K562 (cell line): ENCODE measurements around the gene CXCR5. TPM values are rescaled to one million over a fixed set of nuclear protein-coding genes. Genes with fewer than 3 reads are reported as not detected.
A peak's percentile ranks its signal among the peaks of the same experiment; 100 is the strongest.

ENCODE experiments used
- ATF3 ChIP-seq, 2 experiments: fragments of 450-650 bp in 1 of 2; sonication (generic) in 1 of 2; formaldehyde crosslinking in 1 of 2; IDR thresholded peaks in 1 of 2; conservative IDR thresholded peaks in 1 of 2; 2 replicates each; pipeline versions ENCODE4 v1.6.1 to v1.8.1; 2016 to 2023; ENCODE audit warnings: mild to moderate bottlenecking in 2 of 2, moderate library complexity in 2 of 2, inconsistent platforms in 1 of 2, missing genetic modification reagents in 1 of 2
- CCNT2 ChIP-seq: IDR thresholded peaks from 2 replicates; pipeline ENCODE4 v1.6.1; 2011; ENCODE audit warnings: borderline replicate concordance, low read depth, mild to moderate bottlenecking, moderate library complexity, mixed read lengths, low read length; ENCODE audit not compliant: insufficient read length; ENCODE audit errors: extremely low read depth
- IRF2 ChIP-seq: sonication (generic); formaldehyde crosslinking; IDR thresholded peaks from 2 replicates; pipeline ENCODE4 v1.8.1; 2022; ENCODE audit warnings: mild to moderate bottlenecking, missing genetic modification reagents
- MAFK ChIP-seq: IDR thresholded peaks from 2 replicates; pipeline ENCODE4 v1.6.1; 2011; ENCODE audit warnings: low read length, improper control_type of control experiment
- NFXL1 ChIP-seq: fragments of 450-650 bp; formaldehyde crosslinking; IDR thresholded peaks from 2 replicates; pipeline ENCODE4 v1.4.0; 2021; ENCODE audit warnings: mild to moderate bottlenecking
- NR2C1 ChIP-seq, 2 experiments: fragments of 450-650 bp; IDR thresholded peaks; 2 replicates each; pipeline ENCODE4 v1.6.1; 2017; ENCODE audit warnings: mild to moderate bottlenecking in 2 of 2, antibody characterized with exemption in 1 of 2, inconsistent platforms in 1 of 2, missing compliant biosample characterization in 1 of 2, missing genetic modification characterization in 1 of 2
- RUNX1 ChIP-seq: sonication (generic); IDR thresholded peaks from 2 replicates; pipeline ENCODE4 v1.6.1; 2016; ENCODE audit warnings: antibody characterized with exemption, low read depth
- SAP30 ChIP-seq: fragments of 200-600 bp; sonication (generic); IDR thresholded peaks from 2 replicates; pipeline ENCODE4 v1.6.1; 2012; ENCODE audit warnings: borderline replicate concordance, low read depth, mild to moderate bottlenecking, moderate library complexity, low read length, control low read depth, inconsistent platforms; ENCODE audit not compliant: insufficient read depth, poor library complexity, severe bottlenecking
- SETDB1 ChIP-seq: IDR thresholded peaks from one replicate; pipeline ENCODE4 v1.6.1; 2012; ENCODE audit warnings: low read length, control low read depth, inconsistent platforms
- TCF7 ChIP-seq: sonication (generic); IDR thresholded peaks from 2 replicates; pipeline ENCODE4 v1.6.1; 2016; ENCODE audit warnings: antibody characterized with exemption, borderline replicate concordance
- ZBTB11 ChIP-seq, 3 experiments: fragments of 200-800 bp in 1 of 3; fragments of 250-450 bp in 1 of 3; fragments of 450-650 bp in 1 of 3; sonication (Bioruptor Pico) in 1 of 3; sonication (Bioruptor generic) in 1 of 3; formaldehyde crosslinking in 1 of 3; IDR thresholded peaks; 2 replicates each; pipeline versions ENCODE4 v1.6.1 to v1.8.0; 2016 to 2022; ENCODE audit warnings: mild to moderate bottlenecking in 2 of 3, missing genetic modification characterization in 2 of 3, missing compliant biosample characterization in 1 of 3, moderate library complexity in 1 of 3
- ZNF407 ChIP-seq: fragments of 450-650 bp; IDR thresholded peaks from 2 replicates; pipeline ENCODE4 v1.6.1; 2016; ENCODE audit warnings: low read depth
- ZNF780A ChIP-seq: fragments of 250-450 bp; sonication (Bioruptor Pico); IDR thresholded peaks from 2 replicates; pipeline ENCODE4 v1.5.0; 2021; ENCODE audit warnings: mild to moderate bottlenecking
- ZNF830 ChIP-seq: fragments of 250-450 bp; sonication (Bioruptor Pico); IDR thresholded peaks from 2 replicates; pipeline ENCODE4 v1.5.0; 2021; ENCODE audit warnings: mild to moderate bottlenecking
- polyA plus RNA-seq, 8 experiments: library from polyadenylated mRNA; depleted of rRNA in 4 of 8; stranded (reverse) in 5 of 8; unstranded in 3 of 8; fragments of >200 nt; fragmentation: Nextera tagmentation in 2 of 8; fragmentation: Illumina TruSeq in 1 of 8; extraction: Ambion mirVana in 2 of 8; extraction: Trizol in 1 of 8; gene quantifications; 2 replicates each; pipeline versions ENCODE4 v1.2.1 to v1.2.3, GENCODE V29; 2011 to 2014; ENCODE audit warnings: inconsistent platforms in 1 of 8, missing spikeins in 1 of 8
- total RNA-seq, 7 experiments: library from RNA; depleted of rRNA in 6 of 7; stranded (reverse); fragments of >200 nt in 6 of 7; fragmentation: Illumina TruSeq in 2 of 7; extraction: Trizol in 2 of 7; gene quantifications; 2 replicates each; pipeline versions ENCODE4 v1.2.1 to v1.2.3, GENCODE V29; 2011 to 2021; ENCODE audit warnings: low replicate concordance in 1 of 7

CXCR5 gene
- total and polyA plus RNA-seq, 9 of the 15 experiments (the other 6 are each of a cell fraction or from before 2014, with no cell fraction given) = 0.03 to 0.06 TPM; not detected in 7

- TF ChIP-seq ATF3 (IDR thresholded peaks at IDR 0.05) = no peak
- no peak for TF ChIP-seq ATF3 (CRISPR knock-in tag; conservative IDR thresholded peaks at IDR 0.05)
- no peak for TF ChIP-seq CCNT2
- TF ChIP-seq ZNF830 (CRISPR knock-in tag) = no peak
- no peak for TF ChIP-seq MAFK
- no peak for TF ChIP-seq SAP30
- TF ChIP-seq IRF2 (CRISPR knock-in tag) = no peak
- no peak for TF ChIP-seq RUNX1
- TF ChIP-seq NR2C1 (IDR thresholded peaks at IDR 0.05) = peak; percentile 54; the same call in 1 of the 2 replicates
- no peak for TF ChIP-seq NR2C1 (tag; IDR thresholded peaks at IDR 0.05)
- TF ChIP-seq ZNF407 = no peak
- TF ChIP-seq SETDB1 = no peak
- no peak for TF ChIP-seq TCF7
- no peak for TF ChIP-seq ZBTB11 (CRISPR knock-in tag; IDR thresholded peaks at IDR 0.05)
- no peak for TF ChIP-seq ZNF780A (CRISPR knock-in tag)
- no peak for TF ChIP-seq NFXL1
Observed at GRCh38 chr11:118918128-118918685, 34.5 kb downstream of the CXCR5 start (continued).
